HG03175 (cell line): ENCODE results near the gene THADA.

Experiments
- ATAC-seq: cut with Tn5 transposase; IDR thresholded peaks from one replicate; pipeline ENCODE4 v1.9.1; 2021; ENCODE audit warnings: mild to moderate bottlenecking, moderate library complexity; ENCODE audit not compliant: unreplicated experiment

THADA gene

DNA sequence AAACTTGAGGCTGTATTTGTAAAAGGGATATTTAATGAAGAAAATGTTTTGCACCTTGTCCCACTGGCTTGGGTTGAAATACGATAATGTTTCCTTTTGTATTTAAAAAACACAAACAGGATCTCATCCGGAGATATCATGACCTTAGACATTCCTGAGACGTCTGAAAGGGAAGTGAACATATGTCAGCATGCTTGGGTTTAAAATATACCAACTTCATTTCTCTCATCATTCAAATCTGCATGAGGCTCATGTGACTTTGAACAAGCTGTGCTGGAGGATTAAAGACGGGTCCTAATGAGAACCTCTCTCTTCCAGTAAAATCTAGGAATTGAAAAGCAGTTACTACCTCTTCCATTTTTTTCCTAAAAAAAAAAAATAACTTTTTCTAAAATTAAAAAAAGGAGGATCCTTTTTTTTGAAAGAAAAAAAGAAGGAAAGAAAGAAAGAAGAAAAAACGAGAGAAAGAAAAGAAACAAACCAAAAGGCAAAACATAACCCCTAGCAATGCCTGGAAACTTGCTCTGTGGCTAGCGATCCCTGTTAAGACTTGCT lies 262.7 kb downstream of the THADA start:
- ATAC-seq: no peak

DNA sequence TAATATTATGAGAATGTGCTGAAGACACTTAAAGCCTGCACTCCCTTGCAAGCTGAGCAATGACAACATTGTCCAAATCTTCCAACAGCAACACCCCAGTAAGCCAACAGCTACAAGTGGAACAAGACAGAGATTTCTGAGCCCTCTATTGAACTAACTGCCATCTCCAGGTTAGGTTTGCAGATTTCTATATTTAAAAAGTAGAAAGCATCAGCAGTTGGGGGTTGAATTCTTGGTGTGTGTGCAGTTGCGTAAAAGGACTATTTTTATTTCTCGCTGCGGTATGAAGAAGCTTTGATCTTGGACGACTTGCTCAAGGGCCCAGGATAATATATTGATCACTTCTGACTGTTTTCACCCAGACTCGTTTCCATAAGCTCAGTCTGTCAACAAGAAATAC lies 263.2 kb downstream of the THADA start:
- no peak for ATAC-seq

DNA sequence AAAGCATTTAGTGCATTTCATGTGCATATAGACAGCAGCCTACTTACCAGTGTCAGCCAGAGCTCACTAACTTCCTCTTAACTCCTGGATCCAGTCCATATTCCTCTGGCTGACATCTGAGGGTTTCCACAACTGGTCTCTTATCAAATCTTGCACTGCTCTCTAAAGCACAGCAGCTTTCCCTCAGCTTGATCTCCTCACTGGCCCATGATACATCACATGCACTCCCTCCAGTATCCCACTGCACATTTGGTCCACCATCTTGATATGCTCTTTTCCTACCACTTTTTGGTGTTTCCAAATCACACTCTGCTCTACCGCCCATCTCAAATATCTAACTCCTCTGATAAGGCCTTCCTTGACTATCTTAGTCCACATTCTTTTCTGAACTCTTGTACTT lies 264.4 kb downstream of the THADA start:
- no peak for ATAC-seq

DNA sequence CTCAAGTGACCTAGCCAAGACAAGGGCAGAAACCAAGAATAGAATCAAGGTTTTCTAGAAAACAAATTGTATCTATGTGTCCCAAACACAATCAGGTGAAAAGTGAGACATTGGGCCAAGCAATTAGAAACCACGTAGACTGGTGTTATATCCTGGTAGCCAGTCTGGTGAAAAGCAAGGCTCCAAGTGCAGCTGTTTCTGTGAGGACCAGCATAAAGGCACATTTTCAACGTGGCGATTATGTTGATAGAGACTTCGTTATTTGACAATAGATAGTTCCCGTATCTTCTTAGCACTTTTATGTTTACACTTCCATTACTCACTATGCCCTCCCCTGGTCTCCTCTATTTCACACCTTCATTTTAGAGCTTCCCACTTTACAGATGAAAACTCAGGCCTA lies 266.2 kb downstream of the THADA start:
- no peak for ATAC-seq

DNA sequence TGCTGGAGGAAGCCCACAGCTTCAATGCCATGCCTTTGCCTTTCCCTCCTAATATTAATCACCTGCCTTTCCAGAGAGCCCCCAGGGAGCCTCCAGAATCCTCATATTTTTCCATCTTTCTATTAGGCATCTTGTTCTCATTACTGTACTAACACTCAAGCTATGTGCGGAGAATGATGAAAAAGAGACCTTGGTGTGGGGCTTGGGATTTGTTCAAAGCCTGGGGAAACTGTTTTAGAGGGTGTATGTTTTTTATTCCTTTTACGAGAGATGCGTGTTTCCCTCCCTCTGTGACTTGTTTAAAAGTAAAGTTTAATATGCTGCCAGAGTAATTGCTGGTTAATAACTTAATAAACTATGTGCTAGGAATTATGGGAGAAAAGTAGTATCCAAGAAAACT lies 267.0 kb downstream of the THADA start:
- no peak for ATAC-seq

DNA sequence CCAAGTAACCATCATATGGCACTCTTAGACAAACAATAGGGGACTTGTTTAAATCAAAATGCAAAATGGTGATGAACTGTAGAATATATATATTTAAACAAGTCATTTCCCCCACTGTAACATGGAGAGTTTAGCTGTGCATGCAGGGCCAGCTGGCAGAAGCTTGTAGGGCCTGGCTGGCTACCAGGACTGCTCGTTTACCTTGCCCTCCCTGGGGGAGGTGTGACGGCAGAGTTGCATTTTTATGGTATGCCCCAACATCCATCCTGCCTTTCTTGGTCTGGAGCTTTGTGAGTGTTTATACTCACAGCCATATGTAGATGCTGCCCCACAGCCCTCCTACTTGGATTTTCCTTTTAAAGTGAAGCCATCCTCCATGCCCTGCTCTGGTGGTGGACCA lies 267.7 kb downstream of the THADA start:
- no peak for ATAC-seq

DNA sequence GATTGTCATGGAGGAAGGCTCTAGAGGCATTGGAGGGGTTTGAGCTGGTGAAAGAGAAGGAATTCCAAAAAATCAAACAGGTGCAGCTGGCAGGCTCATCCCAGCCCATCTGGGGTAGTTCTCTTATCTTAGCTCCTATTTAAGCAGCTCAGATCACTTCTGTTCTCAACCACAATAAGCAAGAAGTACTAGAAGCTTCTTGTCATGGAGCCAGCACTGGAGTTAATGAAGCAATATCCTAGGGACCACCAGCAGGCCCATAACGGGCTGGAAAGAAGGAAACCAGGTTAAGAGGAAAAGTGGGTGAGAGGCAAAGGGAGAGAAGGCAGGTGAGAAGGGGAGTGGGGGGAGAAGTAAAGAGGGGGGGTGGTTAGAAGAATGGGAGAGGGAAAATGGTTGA lies 268.7 kb downstream of the THADA start:
- ATAC-seq: no peak

DNA sequence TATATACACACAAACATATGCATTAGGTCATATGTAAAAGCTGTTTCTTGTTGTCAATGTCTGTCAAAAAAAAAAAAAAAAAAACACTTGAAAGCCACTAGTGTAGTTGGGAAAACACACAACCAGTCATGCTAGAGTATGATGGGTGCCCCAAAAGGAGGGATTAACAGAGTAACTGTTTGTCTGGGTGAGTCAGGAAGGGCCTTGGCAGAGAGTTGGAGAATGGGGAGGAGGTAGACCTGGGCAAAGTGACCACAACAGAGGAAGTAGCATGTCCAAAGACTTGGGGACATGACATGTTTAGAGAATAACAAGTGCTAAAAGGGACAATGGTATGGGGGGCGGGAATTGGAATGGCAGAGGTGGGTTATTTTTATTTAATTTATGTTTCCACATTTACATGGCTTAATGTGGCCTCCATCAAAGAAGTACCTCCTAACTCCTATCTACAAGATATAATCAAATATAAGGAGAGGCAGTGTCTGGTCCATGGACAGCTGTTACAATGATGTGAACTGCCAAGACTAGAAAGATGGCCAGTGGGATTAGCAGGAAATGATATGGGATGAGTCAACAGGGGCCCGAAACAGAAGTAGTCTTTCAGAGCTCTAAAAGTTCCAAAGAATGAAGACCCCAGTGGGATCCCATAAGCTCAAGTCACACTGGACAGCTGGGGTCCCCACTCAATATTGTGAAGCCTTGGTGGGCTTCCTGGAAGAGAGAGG lies 269.6 kb downstream of the THADA start:
- ATAC-seq: no peak

DNA sequence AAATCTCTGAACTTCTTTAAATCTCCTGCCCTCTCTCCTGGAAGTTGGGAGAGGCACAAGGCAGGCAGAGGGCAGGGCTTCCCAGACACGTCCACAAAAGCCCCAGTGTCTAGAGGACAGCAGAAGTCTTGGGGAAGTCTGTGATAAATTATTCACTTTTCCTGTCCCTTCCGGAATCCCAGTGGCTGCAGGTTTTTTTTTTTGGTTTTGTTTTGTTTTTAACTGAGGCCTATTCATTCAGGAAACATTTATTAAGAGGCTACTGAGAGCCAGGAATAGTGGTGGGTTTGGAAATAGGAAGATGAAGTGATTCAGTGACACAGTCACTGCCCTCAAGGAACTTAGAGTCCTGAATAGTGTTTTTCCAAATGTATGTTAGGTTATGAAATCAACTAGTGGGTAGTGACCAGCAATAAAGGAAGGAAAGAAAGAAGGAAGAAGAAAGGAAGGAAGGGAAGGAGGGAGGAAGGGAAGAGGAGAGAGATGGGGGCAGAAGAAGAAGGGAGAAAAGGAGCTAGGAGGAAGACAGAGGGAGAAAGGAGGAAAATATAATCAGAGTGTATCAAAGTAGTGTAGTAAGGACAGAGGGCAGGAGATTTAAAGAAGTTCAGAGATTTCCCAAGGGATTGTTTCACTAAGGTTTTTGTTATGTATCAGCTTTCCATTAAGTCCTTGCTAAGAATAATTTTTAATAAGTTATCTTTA lies 270.6 kb downstream of the THADA start:
- ATAC-seq: no peak

DNA sequence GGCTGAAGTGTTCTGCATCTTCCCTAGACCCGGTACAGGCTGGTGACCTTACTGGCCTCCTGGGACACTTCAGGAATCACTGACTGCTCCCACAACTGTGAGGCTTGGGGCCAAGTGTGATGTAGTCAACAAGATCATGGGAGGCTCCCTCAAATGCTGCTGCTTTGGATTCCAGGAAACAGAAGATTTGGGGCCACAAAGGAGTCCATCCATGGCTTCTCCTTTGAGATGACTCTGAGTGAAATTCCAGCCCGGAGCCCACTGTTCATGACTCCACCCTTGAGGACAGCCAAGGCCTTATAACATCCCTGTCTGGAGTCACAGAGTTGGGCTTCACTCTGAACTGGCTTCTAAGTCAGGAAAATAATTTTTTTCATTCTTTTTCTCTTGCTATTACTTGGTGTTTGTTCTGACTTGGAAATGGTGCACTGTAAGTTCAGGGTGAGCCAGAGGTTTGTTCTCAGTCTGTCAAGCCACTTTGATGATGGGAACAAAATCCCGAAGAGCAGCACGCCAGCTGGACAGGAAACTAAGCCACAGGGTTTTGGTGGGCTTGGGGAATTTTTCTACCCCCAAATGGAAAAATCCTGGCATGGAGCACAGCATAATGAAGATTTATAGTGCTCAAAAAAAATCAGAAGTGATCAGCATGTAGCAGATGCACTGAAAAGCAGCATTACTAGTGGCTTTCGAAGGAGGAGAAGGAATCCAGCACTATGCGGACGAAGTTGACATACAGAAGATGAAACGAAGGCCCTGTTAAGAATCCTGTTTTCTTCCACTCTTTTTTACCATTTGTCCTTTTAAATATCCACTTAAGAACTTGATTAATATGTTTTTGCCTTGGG lies 271.4 kb downstream of the THADA start:
- ATAC-seq: no peak

DNA sequence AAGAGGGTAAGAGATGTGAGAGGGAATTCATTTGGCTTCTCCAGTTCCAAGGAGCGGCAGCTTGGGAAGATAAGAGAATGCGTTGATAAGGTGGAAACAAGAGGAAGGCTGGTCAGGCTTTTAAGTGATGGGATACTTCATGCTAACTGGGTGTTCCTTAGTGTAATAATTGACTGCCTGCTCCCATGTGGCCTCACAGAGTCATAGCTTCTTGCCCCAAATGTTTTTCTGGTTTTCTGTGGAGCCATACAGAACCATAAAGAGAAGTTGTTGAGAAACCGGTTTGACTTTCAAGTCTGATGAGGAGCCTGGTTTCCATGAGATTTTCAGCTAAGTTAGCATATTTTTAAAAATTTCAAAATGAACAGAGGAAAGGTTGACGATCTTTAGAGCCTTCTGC lies 272.0 kb downstream of the THADA start:
- ATAC-seq: no peak

DNA sequence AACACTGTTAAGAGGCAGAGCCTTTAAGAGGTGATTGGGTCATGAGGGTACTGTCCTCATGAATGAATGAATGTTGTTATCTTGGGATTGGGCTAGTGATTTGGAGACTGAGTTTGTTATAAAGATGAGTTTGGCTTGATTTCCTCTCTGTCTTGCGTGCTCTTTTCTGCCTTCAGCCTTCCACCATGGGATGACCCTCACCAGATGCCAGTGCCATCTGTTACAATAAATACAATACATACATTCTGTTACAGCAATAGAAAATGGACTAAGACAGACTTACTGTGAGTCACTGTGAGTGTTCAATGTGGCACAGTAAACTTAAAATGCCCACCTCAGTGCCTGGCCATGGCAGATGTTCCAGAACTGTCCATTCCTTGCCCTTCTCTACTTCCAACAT lies 274.4 kb downstream of the THADA start:
- ATAC-seq: no peak

DNA sequence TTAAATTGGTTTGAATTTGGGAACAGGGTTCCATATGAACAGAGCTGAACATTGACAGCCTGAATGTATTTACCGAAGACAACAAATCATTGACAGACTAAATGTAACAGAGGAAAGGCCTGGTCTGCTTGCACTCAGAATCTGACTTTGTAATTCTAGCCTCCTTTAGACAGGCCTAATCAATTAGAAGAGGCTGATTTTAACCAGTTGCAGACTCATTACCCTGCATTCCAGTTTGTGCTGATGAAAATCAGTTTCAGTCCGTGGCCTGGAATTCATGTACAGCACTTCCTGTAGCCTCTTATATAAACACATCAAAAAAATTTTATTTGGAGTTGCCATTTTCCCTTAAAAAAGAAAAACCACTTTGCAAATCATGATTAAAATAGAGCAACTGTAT lies 276.3 kb downstream of the THADA start:
- ATAC-seq: no peak

DNA sequence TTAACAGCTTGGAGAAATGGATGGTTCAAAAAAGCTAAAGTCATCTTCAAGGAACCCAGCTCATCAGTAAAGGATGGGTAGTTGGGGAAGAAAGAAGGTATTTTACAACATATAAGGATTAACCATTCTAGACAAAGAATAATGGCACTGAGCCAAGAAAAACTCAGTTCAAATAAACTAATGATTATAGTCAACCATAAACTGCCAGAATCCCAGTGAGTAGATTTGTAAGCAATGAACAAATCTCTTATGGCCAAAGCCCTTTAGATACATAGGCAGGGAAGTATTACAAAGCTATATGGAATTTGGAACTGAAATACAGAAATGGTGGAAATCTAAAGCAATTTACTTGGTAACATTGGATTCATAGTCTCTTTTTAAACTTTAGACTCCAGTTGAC lies 277.0 kb downstream of the THADA start:
- no peak for ATAC-seq

DNA sequence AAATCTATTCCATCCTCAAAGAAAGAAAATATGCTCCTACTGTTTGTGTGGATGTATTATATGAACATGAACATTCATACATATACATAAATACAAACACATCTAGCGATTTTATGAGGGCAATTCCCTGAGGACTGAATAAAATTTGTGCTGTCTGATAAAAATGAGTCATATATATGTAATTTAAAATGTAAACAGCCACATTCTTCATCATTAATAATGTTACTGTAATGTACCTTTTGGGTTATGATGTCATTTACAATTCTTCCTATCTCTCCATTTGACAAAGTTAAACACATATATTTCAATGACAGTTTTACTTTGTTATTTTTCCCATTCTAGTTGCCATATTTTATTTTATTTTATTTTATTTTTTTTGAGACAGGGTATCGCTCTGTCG lies 278.2 kb downstream of the THADA start:
- ATAC-seq: no peak

DNA sequence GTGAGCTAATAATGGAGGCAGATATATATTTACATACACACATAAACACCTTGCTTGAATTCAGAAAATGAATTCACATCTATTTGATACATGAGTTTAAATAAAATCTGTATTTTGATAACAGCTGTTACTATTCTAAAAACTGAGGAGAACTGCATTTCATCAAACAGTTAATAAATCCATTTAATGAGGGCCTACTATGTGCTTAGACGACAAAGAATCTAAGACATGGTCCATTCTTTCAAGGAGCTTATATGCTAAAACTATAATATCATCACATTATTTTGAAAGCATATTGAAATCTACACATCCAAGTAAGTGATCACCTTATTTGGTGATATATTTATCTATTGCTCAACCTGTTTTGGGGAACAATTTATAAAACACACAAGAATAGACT lies 278.6 kb downstream of the THADA start:
- ATAC-seq: no peak

DNA sequence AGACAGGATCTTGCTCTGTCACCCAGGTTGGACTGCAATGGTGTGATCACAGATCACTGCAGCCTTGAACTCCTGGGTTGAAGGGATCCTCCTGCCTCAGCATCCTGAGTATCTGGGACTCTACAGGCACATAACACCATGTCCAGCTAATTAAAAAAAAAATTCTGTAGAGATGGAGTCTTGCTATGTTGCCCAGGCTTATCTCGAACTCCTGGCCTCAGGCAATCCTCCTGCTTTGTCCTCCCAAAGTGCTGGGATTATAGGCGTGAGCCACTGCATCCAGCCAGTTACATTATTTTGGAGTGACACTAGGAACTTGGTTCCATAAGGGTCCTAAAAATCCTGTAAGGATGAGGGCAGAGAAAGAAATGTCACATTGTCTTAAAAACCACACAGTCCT lies 280.4 kb downstream of the THADA start:
- ATAC-seq: no peak

DNA sequence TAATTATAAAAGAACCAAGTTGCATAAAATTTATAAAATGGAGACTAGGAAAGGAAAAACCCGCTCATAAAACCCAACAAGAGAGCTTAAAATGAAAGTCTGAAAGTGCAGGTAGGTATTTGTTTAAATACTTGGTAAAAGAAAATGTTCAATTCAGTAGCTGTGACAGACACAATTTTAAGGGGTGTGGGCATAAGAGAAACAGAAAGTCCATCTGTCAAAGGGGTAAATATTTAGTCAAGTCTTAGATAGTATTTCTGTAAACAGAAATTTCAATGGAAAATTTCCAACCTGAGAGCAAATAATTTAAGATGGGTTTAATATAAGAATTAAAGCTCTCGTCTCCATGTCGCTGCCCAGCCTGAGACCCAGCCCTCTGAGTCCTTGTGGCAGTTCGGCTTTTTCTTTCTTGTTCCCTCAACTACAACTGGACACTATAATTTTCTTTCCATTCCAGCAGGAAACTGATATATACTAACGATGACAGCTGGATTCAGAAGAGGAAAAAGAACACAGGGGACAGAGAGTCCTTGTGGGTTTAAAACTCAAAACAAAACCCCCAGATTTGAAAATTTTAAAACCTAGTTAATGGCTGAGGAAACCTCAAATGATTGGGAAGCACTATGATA lies 281.4 kb downstream of the THADA start:
- no peak for ATAC-seq

DNA sequence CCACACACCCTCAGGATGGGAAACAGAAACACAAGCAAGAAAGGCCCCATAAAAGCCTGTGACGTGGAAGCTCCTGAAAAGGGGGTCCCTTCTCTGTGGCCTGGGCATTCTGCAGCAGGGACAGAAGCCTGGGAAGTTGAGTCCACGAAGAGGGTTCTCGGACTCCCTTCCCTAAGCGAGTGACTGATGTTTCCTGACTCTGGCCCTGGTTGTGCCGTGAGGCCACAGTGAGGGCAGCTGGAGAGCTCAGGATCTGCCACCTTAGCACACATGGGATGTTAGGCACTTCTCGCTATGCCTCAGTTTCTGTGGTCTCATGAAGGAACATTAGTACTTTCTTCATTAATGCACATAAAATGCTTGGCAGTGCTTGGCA lies 282.2 kb downstream of the THADA start:
- no peak for ATAC-seq

DNA sequence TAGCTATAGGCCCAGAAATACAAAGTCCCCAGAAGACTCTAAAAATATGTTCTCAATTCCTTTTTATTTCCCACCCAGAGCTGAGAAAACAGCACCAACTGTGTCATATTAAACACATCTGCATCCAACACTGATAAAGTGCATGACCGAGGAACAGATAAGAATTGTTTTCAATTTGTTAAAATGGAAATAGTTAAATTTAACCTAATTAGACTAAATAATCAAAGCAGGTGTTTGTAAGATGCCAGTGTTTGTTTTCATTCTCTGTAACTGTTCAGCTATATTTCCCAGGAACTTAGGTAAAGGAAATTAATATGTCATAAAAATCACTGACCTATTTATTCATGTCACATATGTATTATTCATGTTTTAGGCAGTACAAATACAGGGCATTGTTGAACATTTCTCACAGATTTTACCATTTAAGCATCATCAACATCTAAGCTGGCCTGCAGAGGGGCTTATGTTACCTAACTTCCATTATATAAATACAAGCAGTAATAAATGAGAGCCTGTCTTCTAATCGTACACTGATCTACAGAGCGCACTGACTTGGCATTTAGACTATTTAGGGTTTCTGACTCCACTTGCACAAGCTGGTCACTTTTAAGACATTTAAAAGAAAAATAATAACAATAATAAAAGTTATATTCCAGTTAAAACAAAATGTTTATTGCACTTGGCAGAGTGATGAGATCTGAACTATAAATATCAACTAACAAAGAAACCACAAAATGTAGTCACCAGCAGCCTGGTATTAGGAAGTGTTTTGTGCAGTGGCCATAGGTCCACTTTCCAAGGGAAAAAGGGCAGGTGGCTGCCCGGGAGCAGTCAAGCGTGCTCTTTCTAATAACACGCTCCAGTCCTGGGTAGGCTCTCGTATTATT lies 282.8 kb downstream of the THADA start:
- no peak for ATAC-seq
